ENCODE measurements around the gene PRKN.

The PRKN gene

GRCh38 chr6:162364488-162364887 lies 363.1 kb downstream of the PRKN start:
- no peak for DNase-seq

- DNase-seq, result no peak
Measured at GRCh38 chr6:162363757-162364156, 363.8 kb downstream of the PRKN start.

GRCh38 chr6:162360901-162361567 lies 366.5 kb downstream of the PRKN start:
- no peak for DNase-seq

GRCh38 chr6:162358625-162359024 lies 368.9 kb downstream of the PRKN start:
- DNase-seq, result no peak

- DNase-seq, result no peak
Measured at GRCh38 chr6:162345051-162345511, 382.5 kb downstream of the PRKN start.

GRCh38 chr6:162344646-162345010 lies 382.9 kb downstream of the PRKN start:
- DNase-seq, result no peak

- no peak for DNase-seq
Measured at GRCh38 chr6:162343936-162344645, 383.5 kb downstream of the PRKN start.

- no peak for DNase-seq
Measured at GRCh38 chr6:162343198-162343935, 384.2 kb downstream of the PRKN start.

GRCh38 chr6:162337412-162337811 lies 390.2 kb downstream of the PRKN start:
- DNase-seq, result no peak

GRCh38 chr6:162336359-162336758 lies 391.2 kb downstream of the PRKN start:
- DNase-seq, result no peak

- no peak for DNase-seq
Measured at GRCh38 chr6:162332365-162332764, 395.2 kb downstream of the PRKN start.

GRCh38 chr6:162331911-162332310 lies 395.7 kb downstream of the PRKN start:
- no peak for DNase-seq

- no peak for DNase-seq
Measured at GRCh38 chr6:162325826-162326225, 401.7 kb downstream of the PRKN start.

GRCh38 chr6:162325051-162325450 lies 402.5 kb downstream of the PRKN start:
- DNase-seq, result no peak

- no peak for DNase-seq
Measured at GRCh38 chr6:162315291-162315690, 412.3 kb downstream of the PRKN start.

GRCh38 chr6:162313922-162314660 lies 413.5 kb downstream of the PRKN start:
- DNase-seq, result no peak

GRCh38 chr6:162307865-162308264 lies 419.7 kb downstream of the PRKN start:
- no peak for DNase-seq

- no peak for DNase-seq
Measured at GRCh38 chr6:162306616-162307015, 420.9 kb downstream of the PRKN start.

- no peak for DNase-seq
Measured at GRCh38 chr6:162301128-162301527, 426.4 kb downstream of the PRKN start.

- DNase-seq, result peak; percentile 58
Measured at GRCh38 chr6:162294029-162294428, 433.5 kb downstream of the PRKN start.

GRCh38 chr6:162292915-162293314 lies 434.7 kb downstream of the PRKN start:
- no peak for DNase-seq

GRCh38 chr6:162290846-162291465 lies 436.6 kb downstream of the PRKN start:
- no peak for DNase-seq

GRCh38 chr6:162289972-162290371 lies 437.6 kb downstream of the PRKN start:
- no peak for DNase-seq

Data from right forelimb (tissue), 1 donor.